ENCODE measurements around the gene ADAMTS14. TPM values are rescaled to one million over a fixed set of nuclear protein-coding genes. Genes with fewer than 3 reads are reported as not detected.

ADAMTS14 gene
- total RNA-seq, 1 experiment from 2014 or later = 2.1 TPM

DNA sequence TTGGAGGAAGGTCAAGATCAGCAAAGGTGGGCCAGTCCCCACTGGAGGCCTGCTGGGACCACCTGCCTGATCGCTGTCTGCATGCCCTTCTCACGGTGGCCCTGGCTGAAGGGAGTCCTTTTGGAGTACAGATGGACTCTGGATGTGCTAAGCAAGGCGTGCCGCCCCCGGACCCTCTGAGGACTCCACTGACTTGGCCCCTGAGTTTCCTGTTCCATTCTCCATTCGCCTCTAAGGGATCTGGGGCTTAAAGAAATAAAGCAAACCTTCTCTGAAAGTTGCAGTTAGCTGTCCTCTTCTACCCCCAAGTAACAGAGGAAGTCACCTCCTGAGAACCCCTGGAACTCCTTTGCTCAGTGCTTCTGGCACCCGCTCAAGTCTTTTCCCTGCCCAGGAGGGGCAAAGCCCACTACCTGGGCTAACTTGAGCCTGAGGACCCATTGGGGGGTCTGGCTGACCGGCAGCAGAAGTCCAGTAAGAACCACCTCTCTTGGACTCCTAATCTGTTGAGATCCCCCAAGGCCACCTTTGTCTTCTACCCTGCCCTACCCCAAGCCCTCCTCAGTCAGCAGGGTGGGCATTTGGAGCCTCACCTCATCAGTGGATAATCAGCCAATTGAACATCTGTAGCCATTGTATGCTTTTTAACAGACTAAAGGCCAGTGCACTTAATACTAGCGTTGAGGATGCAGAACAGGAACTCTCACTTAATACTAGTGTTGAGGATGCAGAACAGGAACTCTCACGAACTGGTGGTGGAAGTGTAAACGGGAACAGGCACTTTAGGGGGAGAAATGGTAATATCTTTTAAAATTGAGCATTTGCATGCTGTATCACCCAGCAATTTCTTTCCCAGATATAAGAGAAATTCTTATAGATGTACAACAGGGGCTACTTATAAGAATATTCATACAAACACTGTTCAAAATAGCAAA, 110.7 kb downstream of the ADAMTS14 start:
- ATAC-seq = no peak
- CTCF ChIA-PET = interaction anchor here (0.9 kb wide), 1 partner anchor 224 kb away, joined by 4 read pairs; no protein-coding TSS in a partner anchor
- Mint-ChIP-seq H3K9me3 (no peaks in the 10 kb centered on the region), H3K27ac (no peak overlapping the region), H3K4me1 (peaks cover 3% of the 10 kb centered on the region; the same call in 1 of the 2 replicates), H3K4me3 (no peak overlapping the region), H3K27me3 (ENCODE audit: low read depth) (no peaks in the 10 kb centered on the region), H3K36me3 (no peaks in the 10 kb centered on the region)
- POLR2A ChIA-PET = no interaction called here
- no peak for DNase-seq (ENCODE audit: low spot score)
- TF ChIP-seq, protein P1, sequence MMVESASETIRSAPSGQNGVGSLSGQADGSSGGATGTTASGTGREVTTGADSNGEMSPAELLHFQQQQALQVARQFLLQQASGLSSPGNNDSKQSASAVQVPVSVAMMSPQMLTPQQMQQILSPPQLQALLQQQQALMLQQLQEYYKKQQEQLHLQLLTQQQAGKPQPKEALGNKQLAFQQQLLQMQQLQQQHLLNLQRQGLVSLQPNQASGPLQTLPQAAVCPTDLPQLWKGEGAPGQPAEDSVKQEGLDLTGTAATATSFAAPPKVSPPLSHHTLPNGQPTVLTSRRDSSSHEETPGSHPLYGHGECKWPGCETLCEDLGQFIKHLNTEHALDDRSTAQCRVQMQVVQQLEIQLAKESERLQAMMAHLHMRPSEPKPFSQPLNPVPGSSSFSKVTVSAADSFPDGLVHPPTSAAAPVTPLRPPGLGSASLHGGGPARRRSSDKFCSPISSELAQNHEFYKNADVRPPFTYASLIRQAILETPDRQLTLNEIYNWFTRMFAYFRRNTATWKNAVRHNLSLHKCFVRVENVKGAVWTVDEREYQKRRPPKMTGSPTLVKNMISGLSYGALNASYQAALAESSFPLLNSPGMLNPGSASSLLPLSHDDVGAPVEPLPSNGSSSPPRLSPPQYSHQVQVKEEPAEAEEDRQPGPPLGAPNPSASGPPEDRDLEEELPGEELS (CRISPR knock-in tag; IDR thresholded peaks at IDR 0.05) = no peak
- no peak for TF ChIP-seq TEAD4 (CRISPR knock-in tag; IDR thresholded peaks at IDR 0.05)
- TF ChIP-seq, protein P2, sequence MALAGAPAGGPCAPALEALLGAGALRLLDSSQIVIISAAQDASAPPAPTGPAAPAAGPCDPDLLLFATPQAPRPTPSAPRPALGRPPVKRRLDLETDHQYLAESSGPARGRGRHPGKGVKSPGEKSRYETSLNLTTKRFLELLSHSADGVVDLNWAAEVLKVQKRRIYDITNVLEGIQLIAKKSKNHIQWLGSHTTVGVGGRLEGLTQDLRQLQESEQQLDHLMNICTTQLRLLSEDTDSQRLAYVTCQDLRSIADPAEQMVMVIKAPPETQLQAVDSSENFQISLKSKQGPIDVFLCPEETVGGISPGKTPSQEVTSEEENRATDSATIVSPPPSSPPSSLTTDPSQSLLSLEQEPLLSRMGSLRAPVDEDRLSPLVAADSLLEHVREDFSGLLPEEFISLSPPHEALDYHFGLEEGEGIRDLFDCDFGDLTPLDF (CRISPR knock-in tag; IDR thresholded peaks at IDR 0.05) = no peak
- TF ChIP-seq, protein P3, sequence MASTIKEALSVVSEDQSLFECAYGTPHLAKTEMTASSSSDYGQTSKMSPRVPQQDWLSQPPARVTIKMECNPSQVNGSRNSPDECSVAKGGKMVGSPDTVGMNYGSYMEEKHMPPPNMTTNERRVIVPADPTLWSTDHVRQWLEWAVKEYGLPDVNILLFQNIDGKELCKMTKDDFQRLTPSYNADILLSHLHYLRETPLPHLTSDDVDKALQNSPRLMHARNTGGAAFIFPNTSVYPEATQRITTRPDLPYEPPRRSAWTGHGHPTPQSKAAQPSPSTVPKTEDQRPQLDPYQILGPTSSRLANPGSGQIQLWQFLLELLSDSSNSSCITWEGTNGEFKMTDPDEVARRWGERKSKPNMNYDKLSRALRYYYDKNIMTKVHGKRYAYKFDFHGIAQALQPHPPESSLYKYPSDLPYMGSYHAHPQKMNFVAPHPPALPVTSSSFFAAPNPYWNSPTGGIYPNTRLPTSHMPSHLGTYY (CRISPR knock-in tag; IDR thresholded peaks at IDR 0.05) = no peak
- TF ChIP-seq ZNF121 (CRISPR knock-in tag; IDR thresholded peaks at IDR 0.05) = no peak
- no peak for TF ChIP-seq ZNF532 (CRISPR knock-in tag; IDR thresholded peaks at IDR 0.05; ENCODE audit: borderline replicate concordance)
- TF ChIP-seq FOXK1 (CRISPR knock-in tag; IDR thresholded peaks at IDR 0.05) = no peak

DNA sequence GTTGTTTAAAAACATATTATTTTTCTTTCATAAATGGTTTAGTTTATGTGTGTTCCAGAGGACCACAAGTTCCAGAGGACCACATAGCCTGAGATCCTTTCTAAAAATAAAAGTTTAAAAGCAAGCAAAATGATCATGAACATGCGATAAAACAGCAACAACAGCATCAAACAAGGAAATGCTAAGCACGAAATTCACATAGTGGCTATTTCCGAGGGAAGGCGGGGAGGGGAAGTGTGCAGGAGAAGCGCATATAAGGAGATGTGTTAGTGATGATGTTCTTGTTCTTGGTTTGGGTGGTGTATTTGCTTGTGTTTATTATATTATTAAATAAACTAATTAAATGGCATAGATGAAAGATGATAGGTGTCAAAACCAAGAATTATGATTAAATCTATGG, 111.7 kb downstream of the ADAMTS14 start:
- no peak for ATAC-seq
- no peaks in the 10 kb centered on the region for H3K36me3 Mint-ChIP-seq
- CTCF ChIA-PET = no interaction called here
- TF ChIP-seq, protein P4, sequence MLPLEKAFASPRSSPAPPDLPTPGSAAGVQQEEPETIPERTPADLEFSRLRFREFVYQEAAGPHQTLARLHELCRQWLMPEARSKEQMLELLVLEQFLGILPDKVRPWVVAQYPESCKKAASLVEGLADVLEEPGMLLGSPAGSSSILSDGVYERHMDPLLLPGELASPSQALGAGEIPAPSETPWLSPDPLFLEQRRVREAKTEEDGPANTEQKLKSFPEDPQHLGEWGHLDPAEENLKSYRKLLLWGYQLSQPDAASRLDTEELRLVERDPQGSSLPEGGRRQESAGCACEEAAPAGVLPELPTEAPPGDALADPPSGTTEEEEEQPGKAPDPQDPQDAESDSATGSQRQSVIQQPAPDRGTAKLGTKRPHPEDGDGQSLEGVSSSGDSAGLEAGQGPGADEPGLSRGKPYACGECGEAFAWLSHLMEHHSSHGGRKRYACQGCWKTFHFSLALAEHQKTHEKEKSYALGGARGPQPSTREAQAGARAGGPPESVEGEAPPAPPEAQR (CRISPR knock-in tag; IDR thresholded peaks at IDR 0.05) = no peak
- TF ChIP-seq ZNF416 (CRISPR knock-in tag; IDR thresholded peaks at IDR 0.05) (no peak), HMGXB4 (CRISPR knock-in tag; IDR thresholded peaks at IDR 0.05) (no peak), SMAD4 (CRISPR knock-in tag; IDR thresholded peaks at IDR 0.05) (no peak), EMX1 (CRISPR knock-in tag; IDR thresholded peaks at IDR 0.05) (no peak)
- TF ChIP-seq, protein P5, sequence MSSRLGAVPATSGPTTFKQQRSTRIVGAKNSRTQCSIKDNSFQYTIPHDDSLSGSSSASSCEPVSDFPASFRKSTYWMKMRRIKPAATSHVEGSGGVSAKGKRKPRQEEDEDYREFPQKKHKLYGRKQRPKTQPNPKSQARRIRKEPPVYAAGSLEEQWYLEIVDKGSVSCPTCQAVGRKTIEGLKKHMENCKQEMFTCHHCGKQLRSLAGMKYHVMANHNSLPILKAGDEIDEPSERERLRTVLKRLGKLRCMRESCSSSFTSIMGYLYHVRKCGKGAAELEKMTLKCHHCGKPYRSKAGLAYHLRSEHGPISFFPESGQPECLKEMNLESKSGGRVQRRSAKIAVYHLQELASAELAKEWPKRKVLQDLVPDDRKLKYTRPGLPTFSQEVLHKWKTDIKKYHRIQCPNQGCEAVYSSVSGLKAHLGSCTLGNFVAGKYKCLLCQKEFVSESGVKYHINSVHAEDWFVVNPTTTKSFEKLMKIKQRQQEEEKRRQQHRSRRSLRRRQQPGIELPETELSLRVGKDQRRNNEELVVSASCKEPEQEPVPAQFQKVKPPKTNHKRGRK (CRISPR knock-in tag; IDR thresholded peaks at IDR 0.05; ENCODE audit: borderline replicate concordance) = no peak
- TF ChIP-seq, protein P6, sequence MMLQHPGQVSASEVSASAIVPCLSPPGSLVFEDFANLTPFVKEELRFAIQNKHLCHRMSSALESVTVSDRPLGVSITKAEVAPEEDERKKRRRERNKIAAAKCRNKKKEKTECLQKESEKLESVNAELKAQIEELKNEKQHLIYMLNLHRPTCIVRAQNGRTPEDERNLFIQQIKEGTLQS (CRISPR knock-in tag; conservative IDR thresholded peaks at IDR 0.05) = no peak
- TF ChIP-seq, protein P1 (CRISPR knock-in tag; IDR thresholded peaks at IDR 0.05) = no peak
- TF ChIP-seq, protein P7, sequence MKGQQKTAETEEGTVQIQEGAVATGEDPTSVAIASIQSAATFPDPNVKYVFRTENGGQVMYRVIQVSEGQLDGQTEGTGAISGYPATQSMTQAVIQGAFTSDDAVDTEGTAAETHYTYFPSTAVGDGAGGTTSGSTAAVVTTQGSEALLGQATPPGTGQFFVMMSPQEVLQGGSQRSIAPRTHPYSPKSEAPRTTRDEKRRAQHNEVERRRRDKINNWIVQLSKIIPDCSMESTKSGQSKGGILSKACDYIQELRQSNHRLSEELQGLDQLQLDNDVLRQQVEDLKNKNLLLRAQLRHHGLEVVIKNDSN (CRISPR knock-in tag; IDR thresholded peaks at IDR 0.05) = no peak

More for the DNA sequence above, 111.7 kb downstream of the ADAMTS14 start:
- DNase-seq (ENCODE audit: low spot score) = no peak
- no peaks in the 10 kb centered on the region for H3K9me3 Mint-ChIP-seq
- no peak overlapping the region for H3K4me3 Mint-ChIP-seq
- POLR2A ChIA-PET = no interaction called here
- H3K27ac Mint-ChIP-seq = no peak overlapping the region
- H3K4me1 Mint-ChIP-seq = no peaks in the 10 kb centered on the region
- no peaks in the 10 kb centered on the region for H3K27me3 Mint-ChIP-seq (ENCODE audit: low read depth)

Data from WTC11 (cell line).